ENCODE measurements around the gene UNC5C. TPM values are rescaled to one million over a fixed set of nuclear protein-coding genes. Genes with fewer than 3 reads are reported as not detected.

UNC5C gene
- total RNA-seq, 4 donors from 2014 or later: 1.6 to 4.4 (median 3.2) TPM

- TF ChIP-seq, protein P1, sequence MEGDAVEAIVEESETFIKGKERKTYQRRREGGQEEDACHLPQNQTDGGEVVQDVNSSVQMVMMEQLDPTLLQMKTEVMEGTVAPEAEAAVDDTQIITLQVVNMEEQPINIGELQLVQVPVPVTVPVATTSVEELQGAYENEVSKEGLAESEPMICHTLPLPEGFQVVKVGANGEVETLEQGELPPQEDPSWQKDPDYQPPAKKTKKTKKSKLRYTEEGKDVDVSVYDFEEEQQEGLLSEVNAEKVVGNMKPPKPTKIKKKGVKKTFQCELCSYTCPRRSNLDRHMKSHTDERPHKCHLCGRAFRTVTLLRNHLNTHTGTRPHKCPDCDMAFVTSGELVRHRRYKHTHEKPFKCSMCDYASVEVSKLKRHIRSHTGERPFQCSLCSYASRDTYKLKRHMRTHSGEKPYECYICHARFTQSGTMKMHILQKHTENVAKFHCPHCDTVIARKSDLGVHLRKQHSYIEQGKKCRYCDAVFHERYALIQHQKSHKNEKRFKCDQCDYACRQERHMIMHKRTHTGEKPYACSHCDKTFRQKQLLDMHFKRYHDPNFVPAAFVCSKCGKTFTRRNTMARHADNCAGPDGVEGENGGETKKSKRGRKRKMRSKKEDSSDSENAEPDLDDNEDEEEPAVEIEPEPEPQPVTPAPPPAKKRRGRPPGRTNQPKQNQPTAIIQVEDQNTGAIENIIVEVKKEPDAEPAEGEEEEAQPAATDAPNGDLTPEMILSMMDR (IDR thresholded peaks at IDR 0.05): no peak
- TF ChIP-seq POLR2AphosphoS5 (IDR thresholded peaks at IDR 0.05): no peak
- no peak for TF ChIP-seq POLR2A (IDR thresholded peaks at IDR 0.05)
- no peak for TF ChIP-seq EP300 (IDR thresholded peaks at IDR 0.05)
- Histone ChIP-seq H3K4me1 (no peaks in the 10 kb centered on the region), H3K4me3 (no peak overlapping the region), H3K27ac (no peak overlapping the region), H3K27me3 (no peaks in the 10 kb centered on the region), H3K9me3 (no peaks in the 10 kb centered on the region), H3K36me3 (no peaks in the 10 kb centered on the region)
- 64 to 100% methylated on average over 1 to 3 of the region's 3 CpGs for WGBS, 2 donors (ENCODE audit: low coverage in 1 of 2)
- no peak for ATAC-seq
Measured at GRCh38 chr4:95319169-95319568, 229.6 kb downstream of the UNC5C start.

GRCh38 chr4:95318483-95318882 lies 230.3 kb downstream of the UNC5C start:
- no peaks in the 10 kb centered on the region for H3K36me3 ChIP-seq
- H3K9me3 ChIP-seq: no peaks in the 10 kb centered on the region
- no peaks in the 10 kb centered on the region for H3K27me3 ChIP-seq
- TF ChIP-seq POLR2A (IDR thresholded peaks at IDR 0.05): no peak
- TF ChIP-seq POLR2AphosphoS5 (IDR thresholded peaks at IDR 0.05): no peak
- TF ChIP-seq, protein P1 (IDR thresholded peaks at IDR 0.05): no peak
- TF ChIP-seq EP300 (IDR thresholded peaks at IDR 0.05): no peak
- no peak overlapping the region for H3K27ac ChIP-seq
- H3K4me3 ChIP-seq: no peak overlapping the region
- 86% methylated on average over 1 of the region's 1 CpG; no CpG with 5 or more reads in 1 of the 2 donors for WGBS, 2 donors (ENCODE audit: low coverage in 1 of 2)
- no peak for ATAC-seq
- H3K4me1 ChIP-seq: no peaks in the 10 kb centered on the region

- TF ChIP-seq POLR2AphosphoS5 (IDR thresholded peaks at IDR 0.05): no peak
- TF ChIP-seq POLR2A (IDR thresholded peaks at IDR 0.05): no peak
- TF ChIP-seq, protein P1 (IDR thresholded peaks at IDR 0.05): no peak
- TF ChIP-seq EP300 (IDR thresholded peaks at IDR 0.05): no peak
- H3K27me3 ChIP-seq: no peaks in the 10 kb centered on the region
Measured at GRCh38 chr4:95318044-95318443, 230.7 kb downstream of the UNC5C start.

DNA sequence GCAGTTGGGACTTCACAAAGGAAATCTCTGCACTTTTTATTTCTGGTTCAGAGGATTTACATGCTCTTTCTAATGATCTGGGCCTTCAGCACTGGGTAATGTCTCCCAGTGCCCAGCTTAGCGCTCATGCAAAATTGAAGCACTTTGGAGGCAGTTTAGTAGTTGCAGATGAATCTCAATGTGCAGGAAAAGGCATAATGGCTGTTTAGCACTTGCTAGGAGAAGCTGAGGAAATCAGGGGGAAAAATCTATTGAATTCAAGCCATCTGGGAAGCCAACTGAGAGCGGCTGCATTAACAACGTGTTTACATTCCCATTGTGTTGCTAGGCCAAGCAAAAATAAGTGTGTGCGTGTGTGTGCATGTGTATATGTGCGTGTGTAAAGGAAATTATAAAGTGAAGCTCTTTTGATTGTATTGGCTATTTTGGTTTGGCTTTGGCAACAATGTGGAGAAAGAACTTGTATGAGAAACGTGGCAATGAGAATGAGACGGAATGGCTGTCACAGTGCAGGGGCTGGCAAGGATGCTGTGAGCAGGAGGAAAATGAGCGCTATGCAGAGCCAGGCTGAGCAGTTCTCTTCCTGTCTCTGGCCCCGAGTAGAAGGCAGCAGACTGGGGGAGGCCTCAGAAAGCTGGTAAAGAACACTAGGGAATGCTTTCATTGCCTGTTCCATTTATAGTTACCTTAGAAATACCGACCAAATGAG lies 231.5 kb downstream of the UNC5C start:
- Histone ChIP-seq H3K4me3 (no peak overlapping the region), H3K4me1 (no peaks in the 10 kb centered on the region), H3K27ac (no peak overlapping the region), H3K9me3 (no peaks in the 10 kb centered on the region), H3K27me3 (no peaks in the 10 kb centered on the region), H3K36me3 (no peaks in the 10 kb centered on the region)
- no peak for ATAC-seq
- WGBS, 2 donors (ENCODE audit: low coverage in 1 of 2): 49 to 67% methylated on average over 8 to 10 of the region's 10 CpGs
- no peak for TF ChIP-seq POLR2AphosphoS5 (IDR thresholded peaks at IDR 0.05)
- TF ChIP-seq, protein P1 (IDR thresholded peaks at IDR 0.05): no peak
- TF ChIP-seq POLR2A (IDR thresholded peaks at IDR 0.05): no peak
- no peak for TF ChIP-seq EP300 (IDR thresholded peaks at IDR 0.05)

More at GRCh38 chr4:95318044-95318443, 230.7 kb downstream of the UNC5C start:
- Histone ChIP-seq H3K4me3 (no peak overlapping the region), H3K4me1 (no peaks in the 10 kb centered on the region), H3K9me3 (no peaks in the 10 kb centered on the region), H3K27ac (no peak overlapping the region), H3K36me3 (no peaks in the 10 kb centered on the region)
- WGBS, 2 donors (ENCODE audit: low coverage in 1 of 2): 80 to 91% methylated on average over 1 to 3 of the region's 3 CpGs
- ATAC-seq: no peak

DNA sequence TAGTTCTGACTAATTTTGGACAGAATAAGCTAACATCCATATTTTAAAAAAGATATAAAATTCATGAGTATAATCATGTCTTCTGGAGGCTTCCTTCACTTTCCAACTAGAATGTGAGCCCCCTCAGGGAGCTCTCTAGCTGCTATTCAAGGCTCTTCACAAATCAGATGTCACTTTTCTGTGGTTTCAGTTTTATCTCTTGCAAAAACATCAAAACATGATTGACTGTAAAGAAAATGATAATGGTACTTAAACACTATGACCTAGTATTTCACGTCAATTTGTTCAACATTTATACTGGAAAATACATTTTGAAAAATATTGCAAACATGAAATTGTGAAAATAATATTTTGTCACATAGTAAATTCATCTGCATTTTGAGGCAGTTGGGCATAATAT lies 234.2 kb downstream of the UNC5C start:
- H3K4me1 ChIP-seq: no peaks in the 10 kb centered on the region
- no peaks in the 10 kb centered on the region for H3K9me3 ChIP-seq
- no peaks in the 10 kb centered on the region for H3K27me3 ChIP-seq
- no peak overlapping the region for H3K27ac ChIP-seq
- TF ChIP-seq EP300 (IDR thresholded peaks at IDR 0.05) (no peak), POLR2AphosphoS5 (IDR thresholded peaks at IDR 0.05) (no peak), POLR2A (IDR thresholded peaks at IDR 0.05) (no peak)
- TF ChIP-seq, protein P1 (IDR thresholded peaks at IDR 0.05): no peak
- ATAC-seq: no peak
- no peaks in the 10 kb centered on the region for H3K36me3 ChIP-seq
- 80 to 95% methylated on average over 1 of the region's 1 CpG for WGBS, 2 donors (ENCODE audit: low coverage in 1 of 2)
- no peak overlapping the region for H3K4me3 ChIP-seq
